Measurements from ENCODE around the gene CENPB.

- no peak for TF ChIP-seq CTCF (IDR thresholded peaks at IDR 0.05)
- TF ChIP-seq ZFX (IDR thresholded peaks at IDR 0.05; ENCODE audit: borderline replicate concordance) = no peak
These were observed 34.7 kb downstream of the CENPB start for GRCh38 chr20:3751675-3752385.
